GM11168 (cell line): ENCODE results near the gene COX6A2.

Experiments
- in situ Hi-C: fragments of 300-500 bp; cut with MboI; formaldehyde crosslinking; loops from one replicate; pipeline ENCODE4 v1.12.0; 2022; ENCODE audit warnings: low sequenced_read_pairs; ENCODE audit not compliant: unreplicated experiment

Gene COX6A2

GRCh38 chr16:31413943-31414342 lies 14.2 kb downstream of the COX6A2 start:
- in situ Hi-C loops: no loop called here

GRCh38 chr16:31413381-31413780 lies 14.8 kb downstream of the COX6A2 start:
- in situ Hi-C loops: no loop called here

DNA sequence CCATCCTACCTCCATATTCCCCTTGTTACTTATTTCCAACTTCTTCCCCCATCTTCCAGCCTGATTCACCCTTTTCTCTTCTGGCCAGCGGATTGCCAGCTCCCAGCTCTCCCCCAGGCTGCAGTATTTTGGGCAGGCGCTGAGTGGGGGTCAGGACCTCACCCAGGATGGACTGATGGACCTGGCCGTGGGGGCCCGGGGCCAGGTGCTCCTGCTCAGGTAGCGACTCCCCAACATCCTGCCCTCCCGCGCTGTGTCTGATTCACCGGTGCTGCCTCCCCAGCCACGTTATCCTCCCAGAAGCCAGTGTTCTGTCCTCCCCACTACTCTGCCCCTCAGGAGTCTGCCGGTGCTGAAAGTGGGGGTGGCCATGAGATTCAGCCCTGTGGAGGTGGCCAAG lies 15.4 kb downstream of the COX6A2 start:
- in situ Hi-C loops: no loop called here

DNA sequence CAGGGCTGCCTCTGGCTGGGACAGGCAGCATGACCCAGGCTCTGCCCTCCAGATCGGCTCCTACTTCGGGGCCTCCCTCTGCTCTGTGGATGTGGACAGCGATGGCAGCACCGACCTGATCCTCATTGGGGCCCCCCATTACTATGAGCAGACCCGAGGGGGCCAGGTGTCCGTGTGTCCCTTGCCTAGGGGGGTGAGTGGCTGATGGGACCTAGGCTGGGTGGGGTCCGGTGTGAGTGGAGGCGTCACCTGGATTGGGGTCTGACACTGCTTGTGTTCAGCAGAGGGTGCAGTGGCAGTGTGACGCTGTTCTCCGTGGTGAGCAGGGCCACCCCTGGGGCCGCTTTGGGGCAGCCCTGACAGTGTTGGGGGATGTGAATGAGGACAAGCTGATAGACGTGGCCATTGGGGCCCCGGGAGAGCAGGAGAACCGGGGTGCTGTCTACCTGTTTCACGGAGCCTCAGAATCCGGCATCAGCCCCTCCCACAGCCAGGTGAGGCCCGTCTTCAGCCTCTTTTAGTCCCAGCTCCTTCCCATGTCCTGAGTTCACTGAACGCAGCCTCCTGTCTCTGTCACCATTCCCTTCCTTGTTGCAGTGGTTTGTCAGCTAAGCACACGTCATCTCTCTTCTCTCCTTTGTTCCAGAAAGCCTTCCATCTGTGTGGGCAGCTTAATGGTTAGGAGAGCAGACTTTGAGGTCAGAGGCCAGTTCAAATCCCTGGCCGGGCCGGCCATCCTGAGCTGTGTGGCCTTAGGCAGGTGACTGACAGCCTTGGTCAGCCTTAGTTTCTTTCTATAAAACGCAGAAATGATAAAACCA lies 16.9 kb downstream of the COX6A2 start:
- in situ Hi-C loops: no loop called here

GRCh38 chr16:31410082-31410481 lies 18.1 kb downstream of the COX6A2 start:
- in situ Hi-C loops: no loop called here

GRCh38 chr16:31409433-31409832 lies 18.7 kb downstream of the COX6A2 start:
- in situ Hi-C loops: no loop called here

DNA sequence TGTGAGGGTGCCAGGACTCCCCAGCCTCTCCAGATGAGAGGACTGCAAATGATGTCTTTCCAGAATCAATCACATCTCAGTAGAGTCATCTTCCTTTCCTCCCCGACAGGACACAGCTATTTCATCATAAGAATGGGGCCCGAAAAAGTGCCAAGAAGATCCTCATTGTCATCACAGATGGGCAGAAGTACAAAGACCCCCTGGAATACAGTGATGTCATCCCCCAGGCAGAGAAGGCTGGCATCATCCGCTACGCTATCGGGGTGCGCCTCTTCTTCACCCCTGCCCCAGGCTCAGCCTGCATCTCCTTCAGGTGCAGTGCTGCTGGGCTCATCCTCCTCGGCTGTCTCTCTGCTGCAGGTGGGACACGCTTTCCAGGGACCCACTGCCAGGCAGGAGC lies 20.8 kb downstream of the COX6A2 start:
- in situ Hi-C loops: no loop called here

DNA sequence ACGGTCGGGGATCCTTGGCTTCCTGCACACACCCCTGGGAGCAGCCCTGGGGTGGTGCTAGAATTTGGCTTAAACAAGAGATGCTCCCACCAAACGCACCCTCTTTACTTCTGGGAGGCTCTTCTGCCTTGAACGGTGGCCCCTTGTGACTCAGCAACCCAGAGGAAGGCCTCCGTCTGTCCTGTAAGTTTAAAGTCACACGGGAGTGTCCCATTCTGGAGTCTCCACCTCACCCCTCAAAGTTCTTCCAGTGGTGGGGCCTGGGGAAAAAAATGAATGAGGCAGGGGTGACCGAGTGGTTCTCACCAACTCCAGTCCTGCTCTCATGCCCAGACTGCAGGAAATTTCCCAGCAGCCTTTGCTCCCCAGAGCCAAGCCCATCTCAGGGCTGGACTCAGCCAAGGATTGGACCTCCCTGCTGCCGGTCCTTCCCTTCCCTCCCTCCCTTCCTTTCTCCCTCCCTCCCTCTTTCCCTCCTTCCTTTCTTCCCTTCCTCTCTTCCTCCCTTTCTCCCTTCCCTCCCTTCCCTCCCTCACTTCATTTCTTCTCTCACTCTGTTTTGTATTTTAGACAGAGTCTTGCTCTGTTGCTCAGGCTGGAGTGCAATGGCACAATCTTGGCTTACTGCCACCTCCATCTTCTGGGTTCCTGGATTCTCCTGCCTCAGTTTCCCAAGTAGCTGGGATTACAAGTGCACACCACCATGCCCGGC lies 23.7 kb downstream of the COX6A2 start:
- in situ Hi-C loops: no loop called here

- in situ Hi-C loops: no loop called here
Observed at GRCh38 chr16:31403590-31404352, 24.4 kb downstream of the COX6A2 start.

GRCh38 chr16:31402687-31403086 lies 25.5 kb downstream of the COX6A2 start:
- in situ Hi-C loops: no loop called here

- in situ Hi-C loops: no loop called here
Observed at GRCh38 chr16:31401436-31401835, 26.7 kb downstream of the COX6A2 start.

DNA sequence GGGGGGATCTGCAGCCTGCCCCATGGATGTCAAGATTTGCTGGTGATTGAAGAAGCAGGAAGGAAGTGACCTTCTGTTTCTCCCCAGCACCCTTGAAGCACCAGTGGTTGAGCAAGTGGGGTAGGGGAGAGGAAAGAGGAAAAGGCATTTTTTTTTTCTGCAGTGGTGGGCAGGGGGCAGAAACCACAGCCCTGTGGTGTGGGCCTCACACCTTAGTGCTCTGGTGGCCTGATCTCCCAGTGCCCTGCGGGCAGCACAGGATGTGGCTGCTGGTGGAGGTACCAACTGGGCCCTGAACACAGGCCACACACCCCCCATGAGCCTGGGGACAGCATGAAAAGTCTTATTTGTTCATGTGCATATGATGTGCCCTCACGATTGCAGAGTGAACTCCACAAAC lies 28.0 kb downstream of the COX6A2 start:
- in situ Hi-C loops: no loop called here

GRCh38 chr16:31397701-31398100 lies 30.5 kb downstream of the COX6A2 start:
- in situ Hi-C loops: no loop called here

- in situ Hi-C loops: no loop called here
Observed at GRCh38 chr16:31397096-31397660, 31.0 kb downstream of the COX6A2 start.

GRCh38 chr16:31395647-31396046 lies 32.5 kb downstream of the COX6A2 start:
- in situ Hi-C loops: no loop called here

DNA sequence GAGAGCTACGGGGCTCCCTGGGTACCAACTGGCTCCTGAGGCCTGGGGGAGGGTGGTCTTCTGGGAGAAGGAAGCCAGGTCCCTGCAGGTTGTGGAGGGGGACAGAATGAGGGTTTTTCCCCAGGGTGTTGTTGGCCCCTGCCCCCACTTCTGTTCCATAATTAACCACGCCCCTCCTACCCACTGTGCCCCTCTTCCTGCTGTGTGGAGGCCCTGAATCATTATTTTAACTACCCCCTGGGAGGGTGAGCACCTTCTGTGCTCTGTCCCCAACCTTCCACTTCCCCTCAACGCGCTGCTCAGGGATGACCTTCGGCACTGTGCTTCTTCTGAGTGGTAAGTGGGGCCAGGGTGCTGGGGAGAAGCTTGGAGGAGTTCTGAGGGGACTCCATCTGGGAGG lies 35.1 kb downstream of the COX6A2 start, which contains the start of gene ITGAD:
Gene ITGAD, plus strand, starts transcription at position 280 of the 400 bp plus-strand sequence. Its CDS starts 26 bp downstream, at position 306.
- in situ Hi-C loops: no loop called here

DNA sequence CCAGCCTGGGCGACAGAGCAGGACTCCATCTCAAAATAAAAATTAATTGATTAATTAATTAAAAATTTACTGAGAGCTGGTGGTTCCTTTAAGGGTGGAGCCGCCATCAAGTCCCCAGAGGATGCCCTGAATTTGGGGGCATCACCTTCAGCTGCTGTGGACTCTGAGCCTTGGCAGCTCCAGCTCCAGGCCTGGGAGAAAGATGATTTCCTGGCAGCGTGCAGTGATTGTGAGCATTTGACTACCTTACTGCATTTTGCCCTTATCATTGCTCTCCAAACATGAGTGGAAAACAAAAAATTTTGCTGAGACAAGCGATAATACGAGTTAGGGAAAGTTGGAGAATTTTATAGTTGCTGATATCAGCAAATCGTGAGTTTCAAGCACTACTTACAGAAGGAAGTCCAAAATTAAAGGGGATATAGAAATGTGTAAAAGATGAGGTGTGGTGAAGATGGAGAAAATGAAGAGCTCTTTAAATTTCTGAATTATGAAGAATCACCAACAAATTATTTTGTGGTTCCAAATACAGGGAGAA lies 37.6 kb downstream of the COX6A2 start:
- in situ Hi-C loops: no loop called here

DNA sequence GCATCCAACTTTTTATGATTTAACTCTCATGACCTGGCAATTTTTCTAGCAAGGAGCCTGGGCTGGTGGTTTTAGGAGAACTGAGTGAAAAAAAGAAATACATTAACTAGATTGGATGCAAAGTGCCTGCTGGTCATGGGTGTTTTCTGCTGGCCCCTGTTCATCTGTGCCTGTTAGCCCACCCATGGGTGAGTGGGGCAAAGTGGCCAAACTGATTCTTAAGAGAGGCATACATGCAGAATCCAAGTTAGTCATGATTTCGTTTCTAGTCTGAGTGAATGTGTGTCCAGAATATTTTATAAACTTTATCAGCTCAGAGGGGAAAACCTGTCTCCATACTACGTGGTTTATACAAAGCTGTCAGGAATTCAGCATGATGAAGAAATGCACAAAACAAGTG lies 39.6 kb downstream of the COX6A2 start:
- in situ Hi-C loops: no loop called here

GRCh38 chr16:31386157-31386984 lies 41.8 kb downstream of the COX6A2 start:
- in situ Hi-C loops: no loop called here
